GM12801 (cell line): Measurements from ENCODE around the gene PHF2.

ENCODE experiments used
- CTCF ChIP-seq: IDR thresholded peaks from one replicate; pipeline ENCODE4 v1.5.1; 2011; ENCODE audit warnings: control low read depth; ENCODE audit not compliant: insufficient read length; ENCODE audit errors: extremely low read depth

The PHF2 gene

GRCh38 chr9:93665637-93666438, 89.5 kb downstream of the PHF2 start:
- no peak for TF ChIP-seq CTCF

GRCh38 chr9:93667006-93667405, 90.6 kb downstream of the PHF2 start:
- no peak for TF ChIP-seq CTCF

- TF ChIP-seq CTCF, result no peak
Measured at GRCh38 chr9:93667627-93668026, 91.2 kb downstream of the PHF2 start.

GRCh38 chr9:93668261-93668871, 92.0 kb downstream of the PHF2 start:
- no peak for TF ChIP-seq CTCF

GRCh38 chr9:93669116-93669957, 93.0 kb downstream of the PHF2 start:
- no peak for TF ChIP-seq CTCF

GRCh38 chr9:93669958-93670207, 93.5 kb downstream of the PHF2 start:
- TF ChIP-seq CTCF, result no peak

- no peak for TF ChIP-seq CTCF
Measured at GRCh38 chr9:93670208-93671019, 94.0 kb downstream of the PHF2 start.
